ENCODE measurements around the gene GARS1. TPM values are rescaled to one million over a fixed set of nuclear protein-coding genes. Genes with fewer than 3 reads are reported as not detected.

GARS1 gene
- total RNA-seq, 1 donor from 2014 or later: 214 TPM

- Mint-ChIP-seq H3K4me3 (no peak overlapping the region), H3K27me3 (no peaks in the 10 kb centered on the region), H3K4me1 (no peaks in the 10 kb centered on the region), H3K36me3 (ENCODE audit: low read depth) (peaks cover 64% of the 10 kb centered on the region), H3K27ac (no peak overlapping the region), H3K9me3 (peaks cover 5% of the 10 kb centered on the region)
- intact Hi-C loops (cut with micrococcal nuclease): no loop called here
- POLR2A ChIA-PET: no interaction called here
- no peak for TF ChIP-seq CTCF (IDR thresholded peaks at IDR 0.05)
- DNase-seq (no peak), ATAC-seq (ENCODE audit: low read depth) (no peak)
- CTCF ChIA-PET: no interaction called here
These were observed 22.4 kb upstream of the GARS1 start for GRCh38 chr7:30572212-30572841.

GRCh38 chr7:30575910-30576309, 18.8 kb upstream of the GARS1 start:
- ChIA-PET CTCF (interaction anchor here (1.0 kb wide), 1 partner anchor 12 kb away, joined by 4 read pairs; no protein-coding TSS in a partner anchor), POLR2A (no interaction called here)
- Mint-ChIP-seq H3K27ac (no peak overlapping the region), H3K4me3 (no peak overlapping the region), H3K9me3 (no peaks in the 10 kb centered on the region), H3K36me3 (ENCODE audit: low read depth) (peaks cover 69% of the 10 kb centered on the region), H3K4me1 (no peaks in the 10 kb centered on the region), H3K27me3 (no peaks in the 10 kb centered on the region)
- no peak for ATAC-seq (ENCODE audit: low read depth)
- DNase-seq: no peak
- TF ChIP-seq CTCF (IDR thresholded peaks at IDR 0.05): no peak
- intact Hi-C loops (cut with micrococcal nuclease): no loop called here

GRCh38 chr7:30583181-30583580, 11.5 kb upstream of the GARS1 start:
- DNase-seq (no peak), ATAC-seq (ENCODE audit: low read depth) (no peak)
- ChIA-PET POLR2A (no interaction called here), CTCF (no interaction called here)
- intact Hi-C loops (cut with micrococcal nuclease): no loop called here
- peaks cover 4% of the 10 kb centered on the region for H3K9me3 Mint-ChIP-seq
- H3K27ac Mint-ChIP-seq: no peak overlapping the region
- TF ChIP-seq CTCF (IDR thresholded peaks at IDR 0.05): no peak
- peaks cover 69% of the 10 kb centered on the region for H3K36me3 Mint-ChIP-seq (ENCODE audit: low read depth)
- H3K4me3 Mint-ChIP-seq: no peak overlapping the region
- no peaks in the 10 kb centered on the region for H3K4me1 Mint-ChIP-seq
- no peaks in the 10 kb centered on the region for H3K27me3 Mint-ChIP-seq

GRCh38 chr7:30584415-30584814, 10.3 kb upstream of the GARS1 start:
- Mint-ChIP-seq H3K36me3 (ENCODE audit: low read depth) (peaks cover 59% of the 10 kb centered on the region), H3K27ac (no peak overlapping the region), H3K9me3 (peaks cover 4% of the 10 kb centered on the region), H3K4me1 (peaks cover 5% of the 10 kb centered on the region), H3K4me3 (no peak overlapping the region), H3K27me3 (no peaks in the 10 kb centered on the region)
- no peak for TF ChIP-seq CTCF (IDR thresholded peaks at IDR 0.05)
- intact Hi-C loops (cut with micrococcal nuclease): no loop called here
- ATAC-seq (ENCODE audit: low read depth) (no peak), DNase-seq (no peak)
- POLR2A ChIA-PET: interaction anchor here (0.7 kb wide), 1 partner anchor 404 kb away, joined by 3 read pairs; no protein-coding TSS in a partner anchor
- CTCF ChIA-PET: interaction anchor here (0.8 to 1.0 kb wide), 2 partner anchors 20 to 38 kb away, joined by 3 read pairs; no protein-coding TSS in a partner anchor

- intact Hi-C loops (cut with micrococcal nuclease): no loop called here
- peaks cover 4% of the 10 kb centered on the region for H3K9me3 Mint-ChIP-seq
- no peak for TF ChIP-seq CTCF (IDR thresholded peaks at IDR 0.05)
- ATAC-seq (ENCODE audit: low read depth) (no peak), DNase-seq (no peak)
- ChIA-PET POLR2A (no interaction called here), CTCF (no interaction called here)
- H3K27ac Mint-ChIP-seq: no peak overlapping the region
- H3K36me3 Mint-ChIP-seq (ENCODE audit: low read depth): peaks cover 57% of the 10 kb centered on the region
- peaks cover 5% of the 10 kb centered on the region for H3K4me1 Mint-ChIP-seq
- no peak overlapping the region for H3K4me3 Mint-ChIP-seq
- H3K27me3 Mint-ChIP-seq: no peaks in the 10 kb centered on the region
These were observed 9.7 kb upstream of the GARS1 start for GRCh38 chr7:30584965-30585364.

Measured in activated B cell treated with CpG ODN at 0.5 μM for 24 hours (primary cell).